Epithelial cell of esophagus (primary cell): ENCODE results near the gene POLG.
A peak's percentile ranks its signal among the peaks of the same experiment; 100 is the strongest.

Experiments used
- DNase-seq: peaks from one replicate; pipeline ENCODE4 v3.0.0; 2010; ENCODE audit warnings: low read depth
- H3K4me3 ChIP-seq: 2 replicates; pipeline ENCODE4 v1.5.1; 2011; ENCODE audit warnings: mild to moderate bottlenecking, low read length, control low read depth
- CTCF ChIP-seq: IDR thresholded peaks from 2 replicates; pipeline ENCODE4 v1.5.1; 2011; ENCODE audit warnings: low read depth, mild to moderate bottlenecking, low read length, control low read depth, inconsistent platforms; ENCODE audit not compliant: insufficient read depth; ENCODE audit errors: missing control alignments

Gene POLG

GRCh38 chr15:89334510-89335297, at the start of gene POLG:
POLG (minus strand) TSS chr15:89334824; CDS start chr15:89333754, 1,070 bp downstream.
- peak within 1 kb of the TSS; percentile 92 for H3K4me3 ChIP-seq
- peak; percentile 99 for DNase-seq
- TF ChIP-seq CTCF: no peak

GRCh38 chr15:89384176-89384604, 49.6 kb upstream of the POLG start:
- H3K4me3 ChIP-seq: no peak overlapping the region
- DNase-seq: peak; percentile 23
- TF ChIP-seq CTCF: no peak

- peak; percentile 81 for DNase-seq
Measured at GRCh38 chr15:89383365-89384175, 48.9 kb upstream of the POLG start.

GRCh38 chr15:89381888-89382686, 47.5 kb upstream of the POLG start:
- DNase-seq: no peak
- H3K4me3 ChIP-seq: no peak overlapping the region
- TF ChIP-seq CTCF: no peak

More at GRCh38 chr15:89383365-89384175, 48.9 kb upstream of the POLG start:
- H3K4me3 ChIP-seq: no peak overlapping the region
- no peak for TF ChIP-seq CTCF

- no peak for TF ChIP-seq CTCF
- no peak for DNase-seq
Measured at GRCh38 chr15:89381331-89381730, 46.7 kb upstream of the POLG start.

GRCh38 chr15:89379818-89380217, 45.2 kb upstream of the POLG start:
- TF ChIP-seq CTCF: no peak
- DNase-seq: peak; percentile 98
- no peak overlapping the region for H3K4me3 ChIP-seq

More at GRCh38 chr15:89381331-89381730, 46.7 kb upstream of the POLG start:
- H3K4me3 ChIP-seq: no peak overlapping the region
